HCT116 (cell line): ENCODE results near the gene PCSK6.

Experiments
- ATF3 ChIP-seq: IDR thresholded peaks from 2 replicates; pipeline ENCODE4 v1.6.1; 2012
- ELF1 ChIP-seq: IDR thresholded peaks from 2 replicates; pipeline ENCODE4 v1.6.1; 2012; ENCODE audit warnings: low read depth, borderline replicate concordance
- EZH2 ChIP-seq: fragments of 200-600 bp; sonication (generic); IDR thresholded peaks from 2 replicates; pipeline ENCODE4 v1.6.1; 2017; ENCODE audit warnings: antibody characterized with exemption, mixed run types
- JUND ChIP-seq: IDR thresholded peaks from 2 replicates; pipeline ENCODE4 v1.6.1; 2012
- POLR2A ChIP-seq: IDR thresholded peaks from 2 replicates; pipeline ENCODE4 v1.7.0; 2011; ENCODE audit warnings: borderline replicate concordance; ENCODE audit not compliant: insufficient read depth, insufficient read length; ENCODE audit errors: extremely low read depth
- POLR2AphosphoS5 ChIP-seq: IDR thresholded peaks from 2 replicates; pipeline ENCODE4 v1.6.1; 2011; ENCODE audit warnings: mild to moderate bottlenecking, low read depth, low read length, moderate library complexity
- RAD21 ChIP-seq: IDR thresholded peaks from 2 replicates; pipeline ENCODE4 v1.6.1; 2012; ENCODE audit warnings: low read depth, mild to moderate bottlenecking
- SIN3A ChIP-seq: IDR thresholded peaks from 2 replicates; pipeline ENCODE4 v1.6.1; 2012; ENCODE audit warnings: low read depth
- TCF7L2 ChIP-seq: IDR thresholded peaks from 2 replicates; pipeline ENCODE4 v1.7.0; 2011; ENCODE audit warnings: borderline replicate concordance, inconsistent platforms; ENCODE audit not compliant: insufficient read depth, insufficient read length; ENCODE audit errors: extremely low read depth
- YY1 ChIP-seq: IDR thresholded peaks from 2 replicates; pipeline ENCODE4 v1.6.1; 2011; ENCODE audit warnings: low read length, low read depth, moderate library complexity, mild to moderate bottlenecking; ENCODE audit not compliant: insufficient replicate concordance; ENCODE audit errors: extremely low read depth
- TF ChIP-seq, protein P1 (sequence below), 3 experiments: fragments of 200-600 bp in 1 of 3; sonication (generic) in 1 of 3; IDR thresholded peaks in 2 of 3; conservative IDR thresholded peaks in 1 of 3; 2 replicates each; pipeline ENCODE4 v1.5.1; 2012 to 2017; ENCODE audit warnings: low read depth in 2 of 3, low read length in 2 of 3, antibody characterized with exemption in 1 of 3, borderline replicate concordance in 1 of 3, control low read depth in 1 of 3, mild to moderate bottlenecking in 1 of 3, mixed read lengths in 1 of 3, mixed run types in 1 of 3, moderate library complexity in 1 of 3; ENCODE audit not compliant: insufficient read depth in 1 of 3
- TF ChIP-seq, protein P2 (sequence below): IDR thresholded peaks from 2 replicates; pipeline ENCODE4 v1.6.1; 2012; ENCODE audit warnings: low read depth

GRCh38 chr15:101324524-101325177 is 164.9 kb downstream of the PCSK6 start:
- TF ChIP-seq, protein P1, sequence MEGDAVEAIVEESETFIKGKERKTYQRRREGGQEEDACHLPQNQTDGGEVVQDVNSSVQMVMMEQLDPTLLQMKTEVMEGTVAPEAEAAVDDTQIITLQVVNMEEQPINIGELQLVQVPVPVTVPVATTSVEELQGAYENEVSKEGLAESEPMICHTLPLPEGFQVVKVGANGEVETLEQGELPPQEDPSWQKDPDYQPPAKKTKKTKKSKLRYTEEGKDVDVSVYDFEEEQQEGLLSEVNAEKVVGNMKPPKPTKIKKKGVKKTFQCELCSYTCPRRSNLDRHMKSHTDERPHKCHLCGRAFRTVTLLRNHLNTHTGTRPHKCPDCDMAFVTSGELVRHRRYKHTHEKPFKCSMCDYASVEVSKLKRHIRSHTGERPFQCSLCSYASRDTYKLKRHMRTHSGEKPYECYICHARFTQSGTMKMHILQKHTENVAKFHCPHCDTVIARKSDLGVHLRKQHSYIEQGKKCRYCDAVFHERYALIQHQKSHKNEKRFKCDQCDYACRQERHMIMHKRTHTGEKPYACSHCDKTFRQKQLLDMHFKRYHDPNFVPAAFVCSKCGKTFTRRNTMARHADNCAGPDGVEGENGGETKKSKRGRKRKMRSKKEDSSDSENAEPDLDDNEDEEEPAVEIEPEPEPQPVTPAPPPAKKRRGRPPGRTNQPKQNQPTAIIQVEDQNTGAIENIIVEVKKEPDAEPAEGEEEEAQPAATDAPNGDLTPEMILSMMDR (IDR thresholded peaks at IDR 0.05 in 2 of 3, conservative IDR thresholded peaks at IDR 0.05 in 1 of 3; ENCODE audit: borderline replicate concordance in 1 of 3, insufficient read depth in 1 of 3, low read depth in 2 of 3, low read length in 2 of 3), result no peak
- TF ChIP-seq EZH2 (no peak), POLR2A (no peak), RAD21 (no peak), POLR2AphosphoS5 (no peak), ELF1 (no peak), JUND (no peak), ATF3 (no peak), YY1 (no peak), TCF7L2 (no peak), SIN3A (no peak)
- TF ChIP-seq, protein P2, sequence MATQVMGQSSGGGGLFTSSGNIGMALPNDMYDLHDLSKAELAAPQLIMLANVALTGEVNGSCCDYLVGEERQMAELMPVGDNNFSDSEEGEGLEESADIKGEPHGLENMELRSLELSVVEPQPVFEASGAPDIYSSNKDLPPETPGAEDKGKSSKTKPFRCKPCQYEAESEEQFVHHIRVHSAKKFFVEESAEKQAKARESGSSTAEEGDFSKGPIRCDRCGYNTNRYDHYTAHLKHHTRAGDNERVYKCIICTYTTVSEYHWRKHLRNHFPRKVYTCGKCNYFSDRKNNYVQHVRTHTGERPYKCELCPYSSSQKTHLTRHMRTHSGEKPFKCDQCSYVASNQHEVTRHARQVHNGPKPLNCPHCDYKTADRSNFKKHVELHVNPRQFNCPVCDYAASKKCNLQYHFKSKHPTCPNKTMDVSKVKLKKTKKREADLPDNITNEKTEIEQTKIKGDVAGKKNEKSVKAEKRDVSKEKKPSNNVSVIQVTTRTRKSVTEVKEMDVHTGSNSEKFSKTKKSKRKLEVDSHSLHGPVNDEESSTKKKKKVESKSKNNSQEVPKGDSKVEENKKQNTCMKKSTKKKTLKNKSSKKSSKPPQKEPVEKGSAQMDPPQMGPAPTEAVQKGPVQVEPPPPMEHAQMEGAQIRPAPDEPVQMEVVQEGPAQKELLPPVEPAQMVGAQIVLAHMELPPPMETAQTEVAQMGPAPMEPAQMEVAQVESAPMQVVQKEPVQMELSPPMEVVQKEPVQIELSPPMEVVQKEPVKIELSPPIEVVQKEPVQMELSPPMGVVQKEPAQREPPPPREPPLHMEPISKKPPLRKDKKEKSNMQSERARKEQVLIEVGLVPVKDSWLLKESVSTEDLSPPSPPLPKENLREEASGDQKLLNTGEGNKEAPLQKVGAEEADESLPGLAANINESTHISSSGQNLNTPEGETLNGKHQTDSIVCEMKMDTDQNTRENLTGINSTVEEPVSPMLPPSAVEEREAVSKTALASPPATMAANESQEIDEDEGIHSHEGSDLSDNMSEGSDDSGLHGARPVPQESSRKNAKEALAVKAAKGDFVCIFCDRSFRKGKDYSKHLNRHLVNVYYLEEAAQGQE, result no peak
